Panc1 (cell line): ENCODE data around the gene CD164L2. TPM values are rescaled to one million over a fixed set of nuclear protein-coding genes. Genes with fewer than 3 reads are reported as not detected.

ENCODE experiments used
- ATAC-seq: fragments of 200-7000 bp; cut with Tn5 transposase; 2 replicates; pipeline ENCODE4 v1.9.1; 2020; ENCODE audit warnings: mild to moderate bottlenecking, moderate library complexity
- BruUV-seq: library from RNA; stranded (reverse); fragments of 400-500 nt; replicated peaks from 2 replicates; lab custom pipeline; 2021; lab: Mats Ljungman, UMichigan
- CTCF ChIA-PET: fragments of 300-600 bp; sonication (Branson Sonifier 250); formaldehyde crosslinking; loops from one replicate; lab custom pipeline; 2022; ENCODE audit warnings: antibody characterized with exemption; lab: Charles Lee
- POLR2A ChIA-PET: fragments of 300-600 bp; sonication (Branson Sonifier 250); formaldehyde crosslinking; loops from one replicate; lab custom pipeline; 2022; ENCODE audit warnings: antibody characterized with exemption; lab: Charles Lee
- DNase-seq: peaks from one replicate; pipeline ENCODE4 v3.0.0-alpha.2; 2010; ENCODE audit warnings: low read depth, low spot score
- H3K27ac ChIP-seq: 2 replicates; pipeline ENCODE4 v1.5.1; 2011; ENCODE audit warnings: mild to moderate bottlenecking, low read length, inconsistent platforms
- H3K27me3 ChIP-seq: fragments of 200-500 bp; sonication (Bioruptor generic); 2 replicates; pipeline ENCODE4 v1.6.0; 2014; ENCODE audit warnings: low read length, inconsistent platforms; ENCODE audit not compliant: control insufficient read depth, insufficient read depth
- H3K36me3 ChIP-seq: fragments of 200-500 bp; sonication (Bioruptor generic); 2 replicates; pipeline ENCODE4 v1.5.1; 2014; ENCODE audit warnings: inconsistent platforms, mild to moderate bottlenecking, low read length, moderate library complexity; ENCODE audit not compliant: control insufficient read depth, insufficient read depth
- H3K4me1 ChIP-seq: 2 replicates; pipeline ENCODE4 v1.5.1; 2011; ENCODE audit warnings: inconsistent platforms, mild to moderate bottlenecking, low read length, moderate library complexity; ENCODE audit not compliant: control insufficient read depth, insufficient read depth
- H3K4me3 ChIP-seq, 2 experiments: 2 replicates each; pipeline ENCODE4 v1.5.1; 2011 to 2012; ENCODE audit warnings: low read depth in 2 of 2, low read length in 2 of 2, mild to moderate bottlenecking in 2 of 2, inconsistent platforms in 1 of 2, moderate library complexity in 1 of 2
- H3K9me3 ChIP-seq: fragments of 200-500 bp; sonication (Bioruptor generic); 2 replicates; pipeline ENCODE4 v1.5.1; 2014; ENCODE audit warnings: low read depth, mild to moderate bottlenecking, inconsistent platforms, low read length, moderate library complexity; ENCODE audit not compliant: control insufficient read depth, insufficient read depth
- CTCF ChIP-seq: fragments of 450-650 bp; IDR thresholded peaks from 2 replicates; pipeline ENCODE4 v1.5.1; 2017; ENCODE audit warnings: mild to moderate bottlenecking
- POLR2AphosphoS5 ChIP-seq: IDR thresholded peaks from 2 replicates; pipeline ENCODE4 v1.6.1; 2012; ENCODE audit warnings: mild to moderate bottlenecking, low read depth, low read length, moderate library complexity
- REST ChIP-seq, 2 experiments: IDR thresholded peaks; 2 replicates each; pipeline ENCODE4 v1.6.1; 2011 to 2012; ENCODE audit warnings: low read depth in 2 of 2, control low read depth in 1 of 2, low read length in 1 of 2, mild to moderate bottlenecking in 1 of 2, moderate library complexity in 1 of 2; ENCODE audit not compliant: insufficient read depth in 1 of 2
- SIN3A ChIP-seq: IDR thresholded peaks from 2 replicates; pipeline ENCODE4 v1.6.1; 2012; ENCODE audit warnings: low read depth, mild to moderate bottlenecking, low read length, moderate library complexity, borderline replicate concordance; ENCODE audit not compliant: insufficient read depth
- TCF7L2 ChIP-seq: IDR thresholded peaks from 2 replicates; pipeline ENCODE4 v1.6.1; 2011; ENCODE audit warnings: mild to moderate bottlenecking, low read depth, low read length, inconsistent platforms
- in situ Hi-C: cut with HindIII; loops from 2 replicates; pipeline ENCODE4 v1.10.0; 2016; ENCODE audit warnings: low sequenced_read_pairs, low pct_unique_long_range_greater_than_20kb
- intact Hi-C: fragments of 100-400 bp; cut with micrococcal nuclease; formaldehyde crosslinking; loops from one replicate; pipeline ENCODE4 v1.10.0; 2022; ENCODE audit not compliant: unreplicated experiment
- total RNA-seq: library from RNA; stranded (reverse); gene quantifications from one replicate; pipeline ENCODE4 v1.2.1, GENCODE V29; 2021; ENCODE audit not compliant: unreplicated experiment

CD164L2 gene
- total RNA-seq, 1 experiment from 2014 or later, result 0.13 TPM

- Histone ChIP-seq H3K27ac (no peak overlapping the region), H3K4me1 (peaks cover 6% of the 10 kb centered on the region), H3K9me3 (no peaks in the 10 kb centered on the region), H3K4me3 (no peak overlapping the region), H3K36me3 (no peaks in the 10 kb centered on the region), H3K27me3 (no peaks in the 10 kb centered on the region)
- CTCF ChIA-PET, result interaction anchor here (0.5 to 1.5 kb wide), 11 partner anchors 30 to 367 kb away, joined by 3 to 12 read pairs (median 4); no protein-coding TSS in a partner anchor
- ATAC-seq (peak; percentile 51), DNase-seq (no peak)
- no TSS peak for BruUV-seq
- intact Hi-C loops (loop anchor here (2.0 to 10.0 kb wide), 2 partner anchors 95 to 269 kb away; no protein-coding TSS in a partner anchor), in situ Hi-C loops (no loop called here)
- POLR2A ChIA-PET, result no interaction called here
- TF ChIP-seq CTCF, result peak; percentile 99
- no peak for TF ChIP-seq REST (IDR thresholded peaks at IDR 0.05; ENCODE audit: insufficient read depth in 1 of 2, low read depth in 2 of 2, low read length in 1 of 2)
Measured at GRCh38 chr1:27395441-27396195, 12.5 kb upstream of the CD164L2 start.

GRCh38 chr1:27394925-27395324 lies 11.8 kb upstream of the CD164L2 start:
- no TSS peak for BruUV-seq
- intact Hi-C loops, result loop anchor here (2.0 to 10.0 kb wide), 3 partner anchors 94 to 270 kb away; no protein-coding TSS in a partner anchor
- Histone ChIP-seq H3K27me3 (no peaks in the 10 kb centered on the region), H3K4me1 (peaks cover 6% of the 10 kb centered on the region), H3K36me3 (no peaks in the 10 kb centered on the region), H3K27ac (no peak overlapping the region), H3K9me3 (no peaks in the 10 kb centered on the region), H3K4me3 (no peak overlapping the region)
- TF ChIP-seq SIN3A (no peak), TCF7L2 (no peak), CTCF (no peak), REST (IDR thresholded peaks at IDR 0.05; ENCODE audit: insufficient read depth in 1 of 2, low read depth in 2 of 2, low read length in 1 of 2) (no peak), POLR2AphosphoS5 (no peak)
- ATAC-seq, result no peak
- ChIA-PET CTCF (interaction anchor here (0.5 to 1.5 kb wide), 9 partner anchors 29 to 343 kb away, joined by 3 to 12 read pairs (median 5); no protein-coding TSS in a partner anchor), POLR2A (no interaction called here)
- DNase-seq, result no peak
- in situ Hi-C loops, result no loop called here
